ENCODE measurements around the gene GALNS. TPM values are rescaled to one million over a fixed set of nuclear protein-coding genes. Genes with fewer than 3 reads are reported as not detected.

The GALNS gene
- total and polyA plus RNA-seq, 2 of the 13 experiments (the other 11 are each of a cell fraction or from before 2014, with no cell fraction given): 9.2 to 9.8 TPM

DNA sequence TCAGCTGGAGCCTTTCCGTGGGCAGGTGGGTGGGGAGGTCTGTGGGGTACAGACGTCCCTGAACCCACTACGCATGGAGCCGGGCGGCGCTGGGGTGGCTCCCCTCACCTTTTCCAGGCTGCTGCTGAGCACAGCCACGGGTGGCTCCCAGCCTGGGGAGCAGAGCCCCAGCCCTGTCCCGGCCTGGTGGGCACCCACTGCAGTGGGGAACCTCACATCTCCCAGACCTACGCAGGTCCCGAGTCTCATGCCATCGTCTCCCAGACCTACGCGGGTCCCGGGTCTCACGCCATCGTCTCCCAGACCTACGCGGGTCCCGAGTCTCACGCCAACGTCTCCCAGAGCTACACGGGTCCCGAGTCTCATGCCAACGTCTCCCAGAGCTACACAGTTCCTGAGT lies 28.0 kb downstream of the GALNS start:
- ATAC-seq (no peak), FAIRE-seq (no peak), DNase-seq (ENCODE audit: low spot score) (no peak)
- in situ Hi-C loops (cut with HindIII; ENCODE audit: extremely low pct_ligation_motif_present, low pct_unique_long_range_greater_than_20kb) (no loop called here), intact Hi-C loops (cut with micrococcal nuclease; ENCODE audit: unreplicated experiment) (no loop called here)
- Histone ChIP-seq H3K27ac (ENCODE audit: extremely low read length, insufficient read depth, low read length) (no peak overlapping the region), H3K36me3 (replicated peaks in 1 of 2; ENCODE audit: control insufficient read depth in 1 of 2, insufficient read depth in 2 of 2, low read length in 2 of 2) (no peaks in the 10 kb centered on the region), H3K27me3 (ENCODE audit: control insufficient read depth in 1 of 2, insufficient read depth in 2 of 2, low read length in 2 of 2) (no peaks in the 10 kb centered on the region), H3K4me2 (ENCODE audit: low read depth, low read length) (no peak overlapping the region), H3K4me3 (replicated peaks in 1 of 3; ENCODE audit: insufficient read depth in 1 of 3, low read depth in 2 of 3, low read length in 3 of 3) (no peak overlapping the region), H3K79me2 (ENCODE audit: insufficient read depth, low read length) (no peaks in the 10 kb centered on the region), H3K9ac (ENCODE audit: insufficient read depth, low read depth, low read length) (no peak overlapping the region), H3K9me3 (ENCODE audit: low read length) (no peaks in the 10 kb centered on the region), H3K4me1 (ENCODE audit: insufficient read depth, low read length) (0 out of 2 replicates have a peak, but pooled peaks cover 7% of the 10 kb centered on the region), H4K20me1 (ENCODE audit: insufficient read depth, low read length) (no peaks in the 10 kb centered on the region), H2AFZ (ENCODE audit: low read length) (no peak overlapping the region)
- whole genome bisulfite sequencing (ENCODE audit: low lambda C conversion rate): 86% methylated on average over 20 of the region's 24 CpGs
- POLR2A ChIA-PET: no interaction called here
- TF ChIP-seq ZNF776 (CRISPR knock-in tag; IDR thresholded peaks at IDR 0.05) (no peak), EZH2 (conservative IDR thresholded peaks at IDR 0.05; ENCODE audit: low read depth, low read length) (no peak), ZNF569 (CRISPR knock-in tag; IDR thresholded peaks at IDR 0.05; ENCODE audit: borderline replicate concordance) (no peak), ZNF451 (CRISPR knock-in tag; IDR thresholded peaks at IDR 0.05) (no peak), DMAP1 (CRISPR knock-in tag; IDR thresholded peaks at IDR 0.05) (no peak), PAX8 (CRISPR knock-in tag; IDR thresholded peaks at IDR 0.05; ENCODE audit: borderline replicate concordance) (no peak), MEIS2 (CRISPR knock-in tag; IDR thresholded peaks at IDR 0.05) (no peak), ZBTB8A (CRISPR knock-in tag; IDR thresholded peaks at IDR 0.05; ENCODE audit: borderline replicate concordance, low read depth) (no peak), TOE1 (CRISPR knock-in tag; IDR thresholded peaks at IDR 0.05) (no peak), THAP11 (CRISPR knock-in tag; IDR thresholded peaks at IDR 0.05) (no peak), ZSCAN31 (CRISPR knock-in tag; IDR thresholded peaks at IDR 0.05; ENCODE audit: low read depth) (no peak), ZNF124 (CRISPR knock-in tag; IDR thresholded peaks at IDR 0.05) (no peak), ZNF143 (CRISPR knock-in tag; IDR thresholded peaks at IDR 0.05) (no peak), YEATS4 (CRISPR knock-in tag; IDR thresholded peaks at IDR 0.05; ENCODE audit: borderline replicate concordance) (no peak), FOSL2 (CRISPR knock-in tag; IDR thresholded peaks at IDR 0.05) (no peak), STAT5B (CRISPR knock-in tag; IDR thresholded peaks at IDR 0.05) (no peak), ZNF282 (IDR thresholded peaks at IDR 0.05; ENCODE audit: partially characterized antibody) (no peak)
- TF ChIP-seq, protein P1, sequence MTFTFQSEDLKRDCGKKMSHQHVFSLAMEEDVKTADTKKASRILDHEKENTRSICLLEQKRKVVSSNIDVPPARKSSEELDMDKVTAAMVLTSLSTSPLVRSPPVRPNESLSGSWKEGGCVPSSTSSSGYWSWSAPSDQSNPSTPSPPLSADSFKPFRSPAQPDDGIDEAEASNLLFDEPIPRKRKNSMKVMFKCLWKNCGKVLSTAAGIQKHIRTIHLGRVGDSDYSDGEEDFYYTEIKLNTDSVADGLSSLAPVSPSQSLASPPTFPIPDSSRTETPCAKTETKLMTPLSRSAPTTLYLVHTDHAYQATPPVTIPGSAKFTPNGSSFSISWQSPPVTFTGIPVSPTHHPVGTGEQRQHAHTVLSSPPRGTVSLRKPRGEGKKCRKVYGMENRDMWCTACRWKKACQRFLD (CRISPR knock-in tag; IDR thresholded peaks at IDR 0.05; ENCODE audit: borderline replicate concordance): no peak
- TF ChIP-seq, protein P2, sequence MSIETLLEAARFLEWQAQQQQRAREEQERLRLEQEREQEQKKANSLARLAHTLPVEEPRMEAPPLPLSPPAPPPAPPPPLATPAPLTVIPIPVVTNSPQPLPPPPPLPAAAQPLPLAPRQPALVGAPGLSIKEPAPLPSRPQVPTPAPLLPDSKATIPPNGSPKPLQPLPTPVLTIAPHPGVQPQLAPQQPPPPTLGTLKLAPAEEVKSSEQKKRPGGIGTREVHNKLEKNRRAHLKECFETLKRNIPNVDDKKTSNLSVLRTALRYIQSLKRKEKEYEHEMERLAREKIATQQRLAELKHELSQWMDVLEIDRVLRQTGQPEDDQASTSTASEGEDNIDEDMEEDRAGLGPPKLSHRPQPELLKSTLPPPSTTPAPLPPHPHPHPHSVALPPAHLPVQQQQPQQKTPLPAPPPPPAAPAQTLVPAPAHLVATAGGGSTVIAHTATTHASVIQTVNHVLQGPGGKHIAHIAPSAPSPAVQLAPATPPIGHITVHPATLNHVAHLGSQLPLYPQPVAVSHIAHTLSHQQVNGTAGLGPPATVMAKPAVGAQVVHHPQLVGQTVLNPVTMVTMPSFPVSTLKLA (IDR thresholded peaks at IDR 0.05): no peak
- TF ChIP-seq, protein P3, sequence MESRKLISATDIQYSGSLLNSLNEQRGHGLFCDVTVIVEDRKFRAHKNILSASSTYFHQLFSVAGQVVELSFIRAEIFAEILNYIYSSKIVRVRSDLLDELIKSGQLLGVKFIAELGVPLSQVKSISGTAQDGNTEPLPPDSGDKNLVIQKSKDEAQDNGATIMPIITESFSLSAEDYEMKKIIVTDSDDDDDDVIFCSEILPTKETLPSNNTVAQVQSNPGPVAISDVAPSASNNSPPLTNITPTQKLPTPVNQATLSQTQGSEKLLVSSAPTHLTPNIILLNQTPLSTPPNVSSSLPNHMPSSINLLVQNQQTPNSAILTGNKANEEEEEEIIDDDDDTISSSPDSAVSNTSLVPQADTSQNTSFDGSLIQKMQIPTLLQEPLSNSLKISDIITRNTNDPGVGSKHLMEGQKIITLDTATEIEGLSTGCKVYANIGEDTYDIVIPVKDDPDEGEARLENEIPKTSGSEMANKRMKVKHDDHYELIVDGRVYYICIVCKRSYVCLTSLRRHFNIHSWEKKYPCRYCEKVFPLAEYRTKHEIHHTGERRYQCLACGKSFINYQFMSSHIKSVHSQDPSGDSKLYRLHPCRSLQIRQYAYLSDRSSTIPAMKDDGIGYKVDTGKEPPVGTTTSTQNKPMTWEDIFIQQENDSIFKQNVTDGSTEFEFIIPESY (CRISPR knock-in tag; IDR thresholded peaks at IDR 0.05): no peak
- CTCF ChIA-PET (ENCODE audit: low intra/inter-chr PET ratio, low total read pairs): no interaction called here
- no TSS peak for BruUV-seq (replicated peaks)
